Fibroblast of skin of left quadriceps (primary cell): ENCODE results near the gene DPYSL4.

Experiments used
- DNase-seq, 2 experiments: peaks; one replicate each; pipeline ENCODE4 v3.0.0-alpha.2; 2013; ENCODE audit warnings: low read depth in 2 of 2

The DPYSL4 gene

DNA sequence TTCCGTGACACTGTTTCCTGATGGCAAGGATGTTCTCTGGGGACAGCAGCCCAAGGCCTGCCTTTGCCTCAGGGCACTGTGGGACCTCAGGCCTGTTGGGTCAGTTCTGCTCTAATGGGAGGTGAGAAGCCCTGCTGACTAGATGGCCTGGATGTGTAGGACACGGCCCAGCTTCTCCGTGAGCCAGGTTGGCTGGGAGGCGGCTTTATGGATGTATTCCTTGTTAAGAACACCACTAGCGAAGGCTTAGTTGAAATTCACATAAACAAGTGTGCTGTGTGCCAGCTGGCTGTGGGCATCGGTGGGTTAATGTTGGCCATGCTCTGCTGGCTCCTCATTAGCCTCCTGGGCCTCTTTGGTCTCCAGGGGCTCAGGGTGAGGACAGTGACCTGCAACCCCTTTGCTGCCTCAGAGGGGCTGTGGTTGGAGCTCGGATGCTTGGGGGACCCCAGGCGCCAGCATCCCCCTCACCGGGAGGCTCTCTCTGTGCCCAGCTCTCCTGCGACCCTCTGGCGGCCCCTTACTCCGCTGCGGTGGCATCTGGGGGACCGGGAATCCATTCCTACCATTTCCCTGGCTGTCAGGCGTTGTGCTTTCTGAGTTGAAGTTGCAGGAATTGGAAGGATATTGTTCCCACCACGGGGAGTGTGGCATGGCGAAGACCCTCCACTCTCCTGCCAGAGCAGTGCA is 22.8 kb upstream of the DPYSL4 start:
- no peak for DNase-seq

DNA sequence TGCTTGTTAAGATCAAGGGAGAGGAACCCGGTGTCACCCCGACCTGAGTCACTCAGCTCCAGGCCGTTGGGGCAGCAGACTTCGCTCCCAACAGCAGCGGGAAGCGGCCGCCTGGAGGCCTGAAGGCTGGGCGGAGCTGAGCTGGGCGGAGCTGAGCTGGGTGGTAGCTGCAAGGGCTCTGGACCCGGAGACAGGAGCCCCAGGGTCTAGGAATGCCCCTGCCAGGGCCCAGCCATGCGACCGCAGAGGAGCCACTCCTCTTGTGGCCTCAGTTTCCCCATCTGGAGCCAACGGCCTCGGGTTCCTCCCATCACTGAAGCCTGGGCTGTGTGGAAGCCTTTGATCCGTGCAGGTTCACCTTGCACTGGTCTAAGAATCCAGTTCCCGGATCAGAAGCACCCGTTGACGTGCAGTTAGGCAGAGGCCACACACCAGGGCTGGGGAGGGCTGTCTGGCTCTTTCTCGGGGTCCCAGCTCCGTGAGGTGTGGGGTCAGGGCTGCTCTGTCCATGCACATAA is 21.9 kb upstream of the DPYSL4 start:
- DNase-seq, result no peak

DNA sequence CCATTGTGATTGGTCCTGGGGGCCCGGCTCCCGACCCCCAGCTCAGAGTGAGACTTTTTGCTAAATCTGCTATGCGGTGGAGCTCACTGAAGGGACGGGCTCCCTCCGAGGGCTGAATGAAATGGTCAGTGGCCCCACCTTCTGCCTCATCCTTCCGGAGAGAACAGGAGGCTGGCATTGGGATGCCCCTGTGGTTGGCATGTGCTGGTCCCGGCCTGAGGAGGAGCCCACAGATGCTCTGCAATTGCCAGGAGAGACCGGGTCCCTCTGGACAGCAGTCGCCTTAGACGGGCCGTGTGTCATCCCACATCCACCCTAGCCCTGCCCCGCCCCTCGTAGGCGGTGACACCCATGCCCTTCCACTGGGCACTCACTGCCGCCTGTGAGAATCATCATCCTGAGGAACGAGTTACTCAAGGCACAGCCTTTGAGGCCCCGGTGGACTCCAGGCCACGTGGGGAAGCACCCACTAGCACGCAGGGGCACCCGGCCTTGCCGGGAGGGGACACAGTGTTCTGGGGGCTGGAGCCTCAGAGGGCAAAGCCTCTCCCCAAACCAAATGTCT is 21.2 kb upstream of the DPYSL4 start:
- DNase-seq, result no peak

DNA sequence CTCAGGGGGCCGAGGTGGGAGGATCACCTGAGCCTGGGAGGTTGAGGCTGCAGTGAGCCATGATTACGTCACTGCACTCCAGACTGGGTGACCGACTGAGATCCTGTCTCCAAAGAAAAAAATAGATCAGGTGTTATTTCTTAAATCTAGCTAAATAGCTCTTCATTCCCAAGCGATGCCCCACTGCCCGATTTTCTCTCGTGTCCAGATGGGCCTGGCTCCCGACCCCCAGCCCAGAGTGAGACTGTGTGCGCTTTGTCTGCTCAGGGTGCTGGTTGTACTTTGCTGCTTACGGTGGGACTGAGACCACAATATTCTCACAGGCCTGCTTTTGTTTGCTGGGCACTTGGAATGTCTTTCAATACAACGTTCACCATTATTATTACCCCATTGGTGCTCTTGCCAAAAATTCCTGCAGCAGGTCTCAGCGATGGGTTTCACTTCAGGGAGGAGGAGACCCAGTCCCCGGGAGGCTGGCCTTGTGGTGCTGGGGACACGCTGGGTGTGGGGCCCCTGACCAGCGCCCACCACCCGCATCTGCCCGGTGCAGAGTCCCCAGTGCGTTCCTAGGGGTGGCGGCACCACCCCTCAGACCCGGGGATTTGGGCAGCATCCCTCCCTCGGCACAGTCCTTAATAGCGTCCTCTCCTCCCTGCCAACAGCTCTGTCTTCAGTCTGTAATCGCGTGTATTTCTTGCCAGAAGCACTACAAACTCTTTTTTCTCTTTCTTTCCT is 20.4 kb upstream of the DPYSL4 start:
- no peak for DNase-seq

DNA sequence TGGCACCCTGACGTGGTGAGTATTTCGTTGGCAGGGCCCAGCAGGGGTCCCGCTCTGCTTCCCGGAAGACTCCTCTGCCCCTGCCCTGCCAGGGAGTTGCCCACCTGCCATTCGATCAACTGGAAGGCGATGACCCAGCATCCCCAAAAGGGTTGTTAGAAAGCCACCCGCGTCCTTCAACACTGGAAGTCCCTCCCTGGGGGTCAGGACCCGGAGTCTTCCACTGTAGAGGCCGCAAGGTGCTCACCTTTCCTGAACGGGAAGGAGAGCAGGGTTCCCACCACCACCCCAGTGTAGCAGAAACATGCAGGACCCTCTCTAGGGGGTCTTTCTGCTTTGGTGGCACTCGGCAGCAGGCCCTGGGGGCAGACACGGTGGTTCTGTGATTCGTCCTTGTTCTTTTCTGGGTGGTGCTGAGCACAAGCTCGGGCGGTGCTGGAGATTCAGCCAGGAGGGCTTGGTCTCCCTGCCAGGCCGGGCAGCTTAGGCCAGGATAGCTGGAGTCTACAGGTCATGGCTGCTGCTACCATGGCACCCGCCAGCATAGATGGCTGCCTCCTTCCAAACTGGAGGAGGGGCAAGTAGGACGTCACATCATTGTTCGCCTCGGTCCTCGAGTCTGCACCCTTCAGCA is 19.6 kb upstream of the DPYSL4 start:
- no peak for DNase-seq

DNA sequence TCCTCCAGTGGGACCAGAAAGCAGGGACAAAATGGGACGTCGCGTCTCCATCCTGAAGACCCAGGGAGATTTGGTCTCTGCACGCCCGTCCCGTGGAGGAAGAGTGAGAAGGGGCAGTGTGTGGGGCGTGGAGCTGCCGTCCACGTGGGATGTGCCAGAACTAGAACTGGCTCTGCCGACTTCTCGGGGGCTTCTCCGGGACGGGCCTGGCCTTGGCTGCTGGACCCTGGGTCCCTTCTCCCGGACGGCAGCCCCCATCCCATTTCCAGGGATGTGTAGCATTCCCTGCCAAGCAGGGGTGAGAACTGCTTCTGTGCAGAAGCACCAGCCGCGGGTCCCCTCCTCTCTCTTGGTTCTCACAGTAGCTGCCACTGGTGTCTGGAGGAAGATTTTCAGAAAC is 18.8 kb upstream of the DPYSL4 start:
- no peak for DNase-seq

DNA sequence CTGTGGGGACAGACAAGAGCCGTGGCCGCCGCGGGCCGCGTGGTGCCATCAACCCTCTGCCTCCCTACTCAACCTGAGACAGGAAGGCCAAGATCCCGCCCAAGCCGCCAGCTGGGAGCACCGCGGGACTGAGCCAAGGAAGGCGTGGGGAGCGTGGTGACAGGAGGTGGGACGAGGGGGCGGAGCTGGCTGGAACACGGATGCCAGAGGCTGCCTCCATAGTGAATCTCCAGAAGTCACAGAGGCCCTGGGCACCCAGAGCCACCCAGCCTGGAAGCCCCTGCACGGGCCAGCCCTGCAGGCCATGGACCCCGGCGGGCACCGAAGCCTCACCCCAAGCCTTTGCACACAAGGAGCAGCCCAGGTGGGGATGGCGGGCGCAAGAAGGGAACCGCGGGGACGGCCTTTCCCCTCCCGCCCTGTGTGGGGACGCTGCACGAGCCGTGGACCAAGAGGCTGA is 18.1 kb upstream of the DPYSL4 start:
- no peak for DNase-seq

DNA sequence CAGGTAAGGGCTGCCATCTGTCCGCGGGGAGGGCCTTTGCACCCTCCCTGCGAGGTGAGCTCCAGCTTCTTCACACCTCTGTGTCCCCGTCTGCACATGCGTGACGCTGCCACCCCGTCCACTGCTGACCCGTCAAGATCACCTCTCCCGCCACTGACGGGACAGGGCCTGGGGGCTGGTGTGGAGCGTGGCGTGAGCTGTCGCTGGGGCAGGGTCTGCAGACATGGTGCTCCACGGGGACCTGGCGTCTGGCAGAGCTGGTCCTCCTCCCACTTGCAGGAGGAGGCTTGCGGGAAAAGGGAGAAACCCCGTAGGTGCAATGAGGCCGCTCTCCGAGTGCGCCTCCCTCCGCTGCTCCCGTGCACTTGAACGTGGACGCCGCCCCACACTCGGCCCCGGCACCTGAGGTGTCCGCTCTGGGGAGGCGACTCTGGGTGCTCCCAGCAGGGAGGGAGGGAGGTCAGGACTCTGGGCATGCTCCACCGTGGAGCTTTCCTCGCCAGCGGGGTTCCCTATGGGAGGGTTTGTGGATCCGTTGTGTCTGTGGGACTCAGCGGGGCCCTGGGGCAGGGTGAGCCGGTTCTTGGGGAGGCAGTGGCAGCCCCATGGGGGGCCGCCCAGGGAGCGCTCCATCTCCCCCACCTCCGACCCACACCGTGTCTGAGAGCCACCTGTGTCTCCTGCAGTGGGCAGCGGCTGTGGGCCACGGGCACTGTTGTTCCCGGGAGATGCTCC is 17.6 kb upstream of the DPYSL4 start:
- no peak for DNase-seq

DNA sequence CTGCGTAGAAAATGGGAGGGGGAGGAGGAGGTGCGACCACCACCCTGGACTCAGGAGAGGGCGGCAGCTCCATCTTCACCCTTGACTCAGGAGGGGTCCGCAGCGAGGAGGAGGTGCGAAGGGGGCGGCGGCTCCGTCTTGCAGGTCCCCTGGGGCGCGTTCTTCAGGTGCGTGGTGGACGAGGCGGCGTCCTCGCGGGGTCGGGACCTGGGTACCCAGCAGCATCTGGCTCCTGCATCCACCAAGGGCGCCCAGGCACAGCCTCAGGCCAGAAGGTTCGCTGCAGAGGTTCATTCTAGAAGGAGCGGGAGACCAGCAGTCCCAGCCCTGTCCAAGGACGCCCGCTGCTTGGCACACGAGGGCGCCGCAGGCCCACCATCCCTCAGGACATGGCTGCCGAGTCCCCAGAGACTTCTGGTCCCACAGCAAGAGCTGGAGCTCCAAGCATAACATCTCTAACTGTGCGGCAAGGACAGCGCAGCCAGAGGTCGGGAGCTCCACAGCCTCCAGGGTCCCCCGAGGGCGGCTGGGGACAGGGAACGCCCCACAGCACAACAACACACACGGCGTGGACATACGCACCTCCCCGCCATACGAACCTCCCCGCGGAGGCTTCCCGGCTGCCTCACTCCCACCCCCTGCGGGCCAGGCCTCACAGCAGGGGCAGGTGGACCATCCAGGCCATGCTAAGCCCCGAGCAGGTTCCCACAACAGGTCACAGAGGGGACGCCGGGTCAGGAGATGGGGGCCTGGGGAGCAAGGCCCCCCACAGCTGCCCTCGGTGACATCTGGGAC is 16.8 kb upstream of the DPYSL4 start:
- DNase-seq, result no peak

DNA sequence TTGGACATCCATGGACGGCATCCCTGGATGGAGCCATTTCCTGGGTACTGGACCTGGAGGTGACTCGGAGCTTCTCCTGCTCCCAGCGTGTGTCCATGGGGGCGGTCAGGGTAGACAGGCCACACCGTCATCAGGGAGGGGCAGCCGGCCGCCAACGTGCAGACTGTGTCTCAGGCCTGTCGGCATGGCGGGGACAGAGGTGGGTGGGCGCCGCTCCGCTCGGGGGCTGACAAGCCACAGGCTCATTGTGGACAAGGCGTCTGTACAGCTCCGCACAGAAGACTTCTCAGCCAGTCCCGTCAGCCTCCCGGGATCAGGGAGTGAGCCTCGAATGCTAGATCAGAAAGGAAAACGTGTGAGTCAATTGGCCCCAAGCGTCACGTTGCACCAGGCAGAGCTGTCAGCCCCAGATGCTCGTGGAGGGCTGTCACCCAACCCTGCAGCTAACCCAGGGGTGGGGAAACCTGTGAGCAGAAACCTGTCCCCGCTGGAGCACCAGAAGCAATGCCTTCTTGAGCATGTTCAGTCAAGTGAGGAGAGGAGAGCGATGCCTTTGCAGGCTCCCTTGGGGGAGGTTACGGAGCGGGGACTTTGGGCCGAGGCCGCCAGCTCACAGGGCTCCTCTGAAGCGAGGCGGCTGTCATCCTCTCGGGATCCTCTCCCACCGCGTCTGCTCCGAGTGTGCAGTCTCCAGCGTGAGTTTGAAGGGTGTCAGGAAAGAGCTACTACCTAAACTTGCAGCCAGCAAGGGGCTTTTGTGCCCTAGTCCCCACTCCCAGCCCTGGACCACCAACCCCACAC is 16.0 kb upstream of the DPYSL4 start:
- DNase-seq, result no peak

DNA sequence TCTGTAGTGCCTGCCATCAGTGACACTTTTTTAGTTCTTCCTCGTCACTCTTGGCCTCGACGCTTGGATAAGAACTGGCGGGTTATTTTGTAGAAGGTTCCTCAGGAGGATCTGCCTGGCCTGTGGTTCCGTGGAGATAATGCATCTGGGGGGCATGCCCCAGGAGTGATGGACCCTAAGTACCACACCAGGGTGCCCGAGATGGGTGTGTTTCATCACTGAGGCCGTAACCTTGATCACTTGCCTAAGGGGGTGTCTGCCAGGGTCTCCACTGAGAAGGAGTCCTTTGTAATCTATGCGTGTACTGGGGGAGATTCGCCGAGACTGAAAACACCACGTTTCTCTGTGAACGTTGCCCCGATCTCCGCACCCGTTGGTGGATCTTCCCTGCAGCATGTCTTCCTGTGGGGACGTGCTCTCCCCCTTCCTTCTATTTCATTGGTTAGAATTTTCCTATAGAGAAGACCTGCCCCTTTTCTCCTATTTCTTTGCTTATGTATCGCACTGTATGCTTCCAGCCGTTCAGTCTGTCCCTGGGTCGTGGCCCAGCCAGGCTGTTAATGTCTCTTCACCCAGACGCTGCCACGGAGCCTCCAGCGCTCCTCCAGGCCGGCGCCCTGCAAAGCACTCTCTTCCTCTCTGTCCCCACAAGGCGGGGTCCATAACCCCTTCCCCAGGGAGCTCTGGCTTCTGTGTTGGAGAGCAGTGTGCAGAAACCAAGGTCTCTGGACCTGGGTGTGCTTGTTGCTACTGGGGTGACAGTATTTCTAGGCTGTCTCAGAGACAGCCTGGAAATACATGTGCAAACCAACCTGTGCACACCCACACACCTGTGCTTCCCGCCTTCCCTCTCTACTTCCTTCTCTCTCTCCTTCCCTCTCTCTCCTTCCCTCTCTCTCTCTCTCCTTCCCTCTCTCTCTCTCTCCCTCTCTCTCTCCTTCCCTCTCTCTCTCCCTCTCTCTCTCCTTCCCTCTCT is 14.4 kb upstream of the DPYSL4 start:
- no peak for DNase-seq

DNA sequence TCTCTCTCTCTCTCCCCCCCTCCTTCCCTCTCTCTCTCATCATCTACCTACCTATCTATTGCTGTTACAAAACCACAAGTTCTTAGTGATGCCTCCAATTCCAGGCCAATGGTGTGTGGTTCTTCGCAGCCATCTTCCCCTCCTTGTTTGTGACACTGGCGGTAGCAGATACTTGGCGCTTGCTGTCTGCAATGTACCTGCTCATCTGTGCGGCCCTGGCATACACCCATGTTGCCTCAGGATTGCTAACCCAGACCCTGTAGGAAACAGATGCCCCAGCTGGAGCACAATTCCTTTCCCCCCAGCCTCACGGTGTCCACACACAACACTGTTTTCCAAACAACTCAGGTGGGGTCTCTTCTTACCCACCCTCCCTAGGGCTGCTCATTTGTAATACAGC is 13.6 kb upstream of the DPYSL4 start:
- no peak for DNase-seq

DNA sequence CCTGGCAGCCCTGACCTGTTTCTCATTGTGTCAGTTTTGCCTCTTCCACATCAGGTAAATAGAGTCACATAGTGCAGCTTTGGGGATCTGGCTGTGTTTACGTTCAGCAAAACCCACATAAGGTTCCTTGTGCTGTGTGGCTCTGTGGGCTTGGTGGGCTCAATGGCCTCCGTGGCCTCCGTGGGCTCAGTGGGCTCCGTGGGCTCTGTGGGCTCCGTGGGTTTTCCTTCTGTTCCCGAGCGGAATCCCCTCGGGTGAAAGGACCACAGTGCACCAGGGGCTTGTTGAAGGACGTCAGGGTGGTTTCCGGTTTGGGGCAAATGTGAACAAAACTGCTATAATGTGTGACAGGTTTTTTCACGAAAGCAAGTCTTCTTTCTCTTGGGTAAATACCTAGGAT is 12.5 kb upstream of the DPYSL4 start:
- no peak for DNase-seq

DNA sequence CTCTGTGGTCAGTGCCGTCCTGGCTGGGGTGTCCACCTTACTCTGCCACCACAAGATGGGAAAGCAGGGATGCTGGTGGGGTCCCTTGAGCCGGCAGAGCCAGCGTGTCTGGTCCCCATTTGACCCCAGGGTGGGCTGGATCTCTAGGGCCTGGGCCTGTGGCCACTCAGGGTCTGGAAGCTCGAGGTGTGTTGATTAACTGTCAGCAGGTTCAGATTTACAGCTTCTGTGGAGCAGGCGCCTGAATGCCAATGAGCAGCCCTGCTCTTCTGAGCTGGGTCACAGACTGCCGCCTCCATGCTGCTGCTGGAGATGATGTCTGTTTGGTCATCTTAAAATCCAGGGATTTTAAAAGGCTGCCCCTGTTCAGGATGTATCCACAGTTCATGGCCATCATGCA is 11.3 kb upstream of the DPYSL4 start:
- DNase-seq, result no peak

DNA sequence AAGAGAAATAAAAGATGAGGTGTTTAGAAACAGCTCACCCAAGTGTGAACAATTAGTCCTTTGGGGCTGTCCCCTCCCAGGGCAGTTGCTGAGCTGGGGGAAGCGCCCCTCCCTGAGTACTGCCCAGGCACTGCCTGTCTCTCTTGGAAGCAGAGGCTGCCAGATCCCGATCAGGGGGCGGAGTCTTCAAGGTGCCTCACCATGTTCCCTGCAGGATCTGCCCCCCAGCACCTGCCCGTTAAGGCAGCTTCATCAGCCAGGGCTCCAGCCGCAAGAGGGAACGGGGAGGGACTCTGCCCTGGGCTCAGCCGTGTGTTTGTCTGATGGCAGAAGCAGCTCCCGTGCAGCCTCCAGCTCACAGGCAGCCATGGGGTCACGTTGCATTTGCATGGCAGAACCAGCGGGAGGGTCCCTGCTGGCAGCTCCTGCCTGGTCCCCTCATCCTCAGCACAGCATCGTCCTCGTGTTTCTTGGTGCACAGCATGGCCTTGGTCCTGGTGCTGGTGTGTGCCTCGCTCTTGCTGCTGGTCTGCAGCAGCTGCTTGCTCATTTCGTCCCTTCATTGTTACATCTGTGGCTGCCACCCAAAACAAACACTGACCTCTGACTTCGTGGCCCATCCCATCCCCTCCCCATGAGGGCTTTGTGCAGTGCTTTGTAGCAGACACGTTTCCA is 10.7 kb upstream of the DPYSL4 start:
- no peak for DNase-seq

DNA sequence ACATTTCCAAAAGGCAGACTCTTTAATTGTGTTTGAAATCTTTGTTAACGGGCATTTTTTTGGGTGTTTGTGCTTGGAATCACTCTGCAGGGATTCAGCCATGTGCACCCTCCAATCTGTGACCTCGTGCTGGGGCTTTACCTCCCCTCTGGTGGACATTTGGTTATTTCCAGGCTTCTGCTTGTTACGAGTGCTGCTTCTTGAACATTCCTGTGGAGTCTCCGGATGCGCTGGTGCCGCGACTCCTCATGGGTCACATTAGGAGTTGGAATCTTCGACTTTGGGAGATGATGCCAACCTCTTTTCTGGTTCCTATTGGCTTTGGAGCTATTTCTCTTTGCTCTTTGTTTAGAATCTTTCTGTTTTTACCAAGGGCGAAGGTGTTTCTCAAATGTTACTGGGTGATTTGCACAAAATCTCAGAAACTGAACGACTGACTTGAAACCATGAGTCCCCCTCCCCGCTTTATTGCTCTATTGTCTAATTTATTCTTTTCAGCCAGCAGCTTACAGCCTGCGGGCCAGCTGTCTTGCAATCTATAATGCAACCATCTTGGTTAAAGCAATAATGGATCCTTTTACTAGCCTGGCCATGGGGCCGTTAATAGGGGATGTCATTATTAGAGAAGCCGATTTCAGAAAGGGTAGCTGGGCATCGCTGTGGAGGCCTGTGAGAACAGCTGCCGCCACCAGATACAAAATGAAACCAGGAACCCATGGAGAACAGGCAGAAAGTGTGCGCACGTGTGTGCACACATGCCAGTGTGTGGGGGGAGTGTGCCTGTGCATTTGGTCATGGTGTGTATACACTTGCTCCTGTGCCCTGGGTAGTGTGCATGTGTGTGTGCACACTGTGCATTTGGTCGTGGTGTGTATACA is 9.9 kb upstream of the DPYSL4 start:
- DNase-seq, result no peak

DNA sequence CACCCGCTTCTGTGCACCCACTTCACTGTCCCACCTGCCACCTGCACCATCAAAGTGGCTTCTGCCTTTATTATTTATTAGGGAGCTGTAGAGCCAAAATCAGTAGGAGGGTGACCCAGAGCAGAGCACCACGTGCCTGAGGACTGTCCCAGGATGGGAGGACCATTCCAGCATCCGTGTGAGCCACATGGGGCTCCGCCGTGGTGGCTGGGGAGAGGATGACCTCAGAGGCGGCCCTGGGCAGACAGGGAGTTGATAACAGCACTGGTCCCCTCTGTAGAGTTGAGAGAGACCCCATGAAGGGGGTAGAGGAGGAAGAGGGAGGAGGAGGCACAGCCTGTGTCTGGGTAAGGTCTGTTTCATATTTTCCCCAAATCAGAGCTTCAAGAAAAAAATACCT is 8.7 kb upstream of the DPYSL4 start:
- no peak for DNase-seq
